Lower leg skin (tissue), 3 donors: ENCODE data around the gene CAPN13.

Experiments used
- CTCF ChIP-seq, 3 donors: fragments of 450-650 bp; IDR thresholded peaks; one replicate each; pipeline ENCODE4 v1.5.1; 2016; ENCODE audit warnings: antibody characterized with exemption in 3 of 3, mild to moderate bottlenecking in 3 of 3, moderate library complexity in 2 of 3
- POLR2A ChIP-seq, 2 donors: fragments of 450-650 bp; IDR thresholded peaks; one replicate each; pipeline ENCODE4 v1.6.1; 2016 to 2017; ENCODE audit warnings: antibody characterized with exemption in 2 of 2, mild to moderate bottlenecking in 1 of 2, moderate library complexity in 1 of 2

- TF ChIP-seq CTCF (IDR thresholded peaks at IDR 0.05) (no peak), POLR2A (IDR thresholded peaks at IDR 0.05) (no peak)
Measured at GRCh38 chr2:30710461-30710860, 96.8 kb downstream of the CAPN13 start.
